A549 (cell line): ENCODE measurements around the gene NUP210.

Experiments used
- BCL3 ChIP-seq: fragments of >200 bp; sonication (Bioruptor Twin); formaldehyde crosslinking; IDR thresholded peaks from 3 replicates; pipeline ENCODE4 v1.6.1; 2016
- CTCF ChIP-seq: fragments of >200 bp; sonication (Bioruptor Twin); formaldehyde crosslinking; IDR thresholded peaks from 3 replicates; pipeline ENCODE4 v1.5.1; 2016
- E2F6 ChIP-seq: IDR thresholded peaks from 2 replicates; pipeline ENCODE4 v1.6.1; 2012; ENCODE audit warnings: low read depth, borderline replicate concordance
- EP300 ChIP-seq, 2 experiments: fragments of >200 bp; sonication (Bioruptor Twin); formaldehyde crosslinking; IDR thresholded peaks; 2 replicates in 1 of 2; 3 replicates in 1 of 2; pipeline ENCODE4 v1.6.1; 2016 to 2017
- ESRRA ChIP-seq: fragments of 150-350 bp; IDR thresholded peaks from 2 replicates; pipeline ENCODE4 v1.6.1; 2014; ENCODE audit warnings: mild to moderate bottlenecking, low read length, borderline replicate concordance
- FOXS1 ChIP-seq: fragments of 250-450 bp; sonication (Bioruptor Pico); IDR thresholded peaks from 2 replicates; pipeline ENCODE4 v1.5.0; 2020; ENCODE audit warnings: mild to moderate bottlenecking, moderate library complexity
- HMGXB4 ChIP-seq: fragments of 250-450 bp; sonication (Bioruptor Pico); IDR thresholded peaks from 2 replicates; pipeline ENCODE4 v1.5.0; 2021; ENCODE audit warnings: mild to moderate bottlenecking, moderate library complexity, borderline replicate concordance
- NR3C1 ChIP-seq: fragments of >200 bp; sonication (Bioruptor Twin); formaldehyde crosslinking; IDR thresholded peaks from 3 replicates; pipeline ENCODE4 v1.6.1; 2017
- PBX3 ChIP-seq: IDR thresholded peaks from 2 replicates; pipeline ENCODE4 v1.6.1; 2012
- POLR2A ChIP-seq: IDR thresholded peaks from 2 replicates; pipeline ENCODE4 v1.6.1; 2012; ENCODE audit warnings: mild to moderate bottlenecking, low read length
- POLR2AphosphoS2 ChIP-seq: conservative IDR thresholded peaks from 2 replicates; pipeline ENCODE4 v1.6.1; 2012; ENCODE audit warnings: low read length, improper control_type of control experiment, inconsistent platforms
- RARB ChIP-seq: fragments of 250-450 bp; sonication (Bioruptor Pico); IDR thresholded peaks from 2 replicates; pipeline ENCODE4 v1.8.0; 2021; ENCODE audit warnings: mild to moderate bottlenecking, moderate library complexity
- REST ChIP-seq: fragments of 200-600 bp; sonication (generic); IDR thresholded peaks from 2 replicates; pipeline ENCODE4 v1.6.1; 2016; ENCODE audit warnings: antibody characterized with exemption, mild to moderate bottlenecking, moderate library complexity
- SMC3 ChIP-seq: fragments of >200 bp; sonication (Bioruptor Twin); formaldehyde crosslinking; IDR thresholded peaks from 3 replicates; pipeline ENCODE4 v1.6.1; 2018; ENCODE audit warnings: inconsistent platforms

GRCh38 chr3:13400114-13400673, 19.9 kb downstream of the NUP210 start:
- TF ChIP-seq BCL3 (no peak), CTCF (no peak), SMC3 (no peak), POLR2A (no peak), NR3C1 (no peak), FOXS1 (no peak), E2F6 (no peak), POLR2AphosphoS2 (no peak), RARB (CRISPR knock-in tag) (no peak), REST (no peak), HMGXB4 (no peak), EP300 (IDR thresholded peaks at IDR 0.05) (no peak), ESRRA (no peak), PBX3 (no peak)
